Activated CD4-positive, CD25-positive, alpha-beta regulatory T cell treated with anti-CD3 and anti-CD28 coated beads, Interleukin-2, amount 50 U/mL, for 24 hours (primary cell): Measurements from ENCODE around the gene SLC45A2.
"Not testable (repeated sequence)": the region's sequence is repeated elsewhere in the genome, so short reads cannot be mapped to it uniquely, and the experiment has no call there.

ENCODE experiments used
- ATAC-seq, 2 donors: fragments of 150-1000 bp; cut with Tn5 transposase; one replicate each; pipeline ENCODE4 v1.10.0; 2021; ENCODE audit warnings: mild to moderate bottlenecking in 1 of 2, moderate library complexity in 1 of 2

SLC45A2 gene

DNA sequence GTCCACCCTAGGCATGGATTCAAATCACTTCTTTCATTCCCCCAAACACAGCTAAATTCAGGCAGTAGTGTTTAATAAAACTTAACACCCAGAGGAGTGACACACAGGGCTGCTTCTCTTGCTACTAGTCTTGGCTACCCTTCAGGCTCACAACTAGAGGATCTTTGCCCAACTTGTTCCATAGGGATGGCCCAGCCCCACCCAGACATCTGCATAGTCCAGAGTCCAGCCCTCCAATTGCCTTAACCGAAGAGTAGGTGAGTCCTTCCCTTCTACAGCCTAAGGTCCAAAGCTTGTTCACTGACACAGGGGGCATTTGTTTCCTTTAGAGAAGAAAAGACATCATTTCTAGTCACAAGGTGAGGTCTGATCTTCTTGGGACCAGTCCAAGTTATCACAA, 63.5 kb downstream of the SLC45A2 start:
- no peak for ATAC-seq

DNA sequence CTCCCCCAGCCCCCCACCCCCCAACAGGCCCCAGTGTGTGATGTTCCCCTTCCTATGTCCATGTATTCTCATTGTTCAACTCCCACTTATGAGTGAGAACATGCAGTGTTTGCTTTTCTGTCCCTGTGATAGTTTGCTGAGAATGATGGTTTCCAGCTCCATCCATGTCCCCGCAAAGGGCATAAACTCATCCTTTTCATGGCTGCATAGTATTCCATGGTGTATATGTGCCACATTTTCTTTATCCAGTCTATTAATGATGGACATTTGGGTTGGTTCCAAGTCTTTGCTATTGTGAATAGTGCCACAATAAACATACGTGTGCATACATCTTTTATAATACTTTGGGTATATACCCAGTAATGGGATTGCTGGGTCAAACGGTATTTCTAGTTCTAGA, 69.6 kb downstream of the SLC45A2 start:
- ATAC-seq, result not testable (repeated sequence)

DNA sequence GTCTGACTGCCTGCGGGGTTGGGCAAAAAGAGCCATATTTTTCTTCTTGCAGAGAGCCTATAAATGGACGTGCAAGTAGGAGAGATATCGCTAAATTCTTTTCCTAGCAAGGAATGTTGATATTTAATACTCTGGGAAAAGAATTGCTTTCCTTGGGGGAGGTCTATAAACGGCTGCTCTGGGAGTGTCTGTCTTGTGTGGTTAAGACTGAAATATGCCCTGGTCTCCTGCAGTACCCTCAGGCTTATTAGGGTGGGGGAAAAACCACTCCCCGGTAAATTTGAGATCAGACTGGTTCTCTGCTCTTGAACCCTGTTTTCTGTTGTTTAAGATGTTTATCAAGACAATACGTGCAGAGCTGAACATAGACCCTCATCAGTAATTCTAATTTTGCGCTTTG, 78.2 kb downstream of the SLC45A2 start:
- ATAC-seq, result not testable (repeated sequence)

DNA sequence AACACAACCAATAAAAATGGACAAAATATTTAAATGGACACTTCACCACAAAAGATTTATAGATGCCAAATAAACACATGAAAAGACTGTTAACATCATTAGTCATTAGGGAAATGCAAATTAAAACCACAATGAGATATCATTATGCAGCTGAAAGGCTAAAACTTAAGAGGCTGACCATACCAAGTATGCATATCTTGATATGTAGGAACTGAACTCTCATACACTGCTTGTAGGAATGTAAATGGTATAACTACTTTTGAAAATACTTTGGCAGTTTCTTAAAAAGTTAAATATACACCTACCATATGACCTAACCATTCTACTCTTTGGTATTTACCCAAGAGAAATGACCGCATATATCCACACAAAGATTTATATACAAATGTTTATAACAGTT, 79.1 kb downstream of the SLC45A2 start:
- ATAC-seq, result no peak

DNA sequence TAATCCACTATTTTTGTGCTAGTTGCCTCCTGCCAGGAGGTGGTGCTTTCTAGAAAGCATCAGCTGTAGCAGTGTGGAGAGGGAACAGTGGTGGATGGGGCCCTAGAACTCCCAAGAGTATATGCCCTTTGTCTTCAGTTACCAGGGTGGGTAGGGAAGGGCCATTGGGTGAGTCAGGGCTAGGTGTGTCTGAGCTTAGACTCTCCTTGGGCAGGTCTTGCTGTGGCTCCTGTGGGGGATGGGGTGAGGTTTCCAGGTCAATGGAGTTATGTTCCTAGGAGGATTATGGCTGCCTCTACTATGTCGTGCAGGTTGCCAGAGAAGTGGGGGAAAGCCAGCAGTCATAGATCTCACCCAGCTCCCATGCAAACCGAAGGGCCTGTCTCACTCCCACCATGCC, 81.4 kb downstream of the SLC45A2 start:
- no peak for ATAC-seq

DNA sequence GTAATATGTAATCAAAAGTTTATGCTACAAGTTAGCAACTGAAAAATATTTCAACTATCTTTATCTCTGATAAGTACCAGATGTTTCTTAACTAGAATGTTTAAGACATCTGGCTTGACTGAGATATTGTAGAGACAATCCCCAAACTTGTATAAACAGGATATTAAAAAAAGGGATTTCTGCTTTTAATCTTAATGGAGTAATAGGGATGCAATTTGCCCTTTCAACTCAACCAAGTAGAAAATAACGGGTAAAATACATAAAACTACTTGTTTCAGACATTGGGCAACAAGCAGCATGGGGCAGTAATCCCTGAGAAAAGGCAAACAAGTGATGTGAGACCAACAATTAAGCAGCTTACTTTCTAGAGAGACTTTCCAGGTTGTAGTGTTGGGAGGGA, 83.3 kb downstream of the SLC45A2 start:
- no peak for ATAC-seq
